Stimulated activated CD8-positive, alpha-beta memory T cell treated with anti-CD3 and anti-CD28 coated beads, Interleukin-15, amount 100 ng/mL, for 1 hour (primary cell): ENCODE measurements around the gene DENND2A.
"Not testable (repeated sequence)": the region's sequence is repeated elsewhere in the genome, so short reads cannot be mapped to it uniquely, and the experiment has no call there.

Source experiments
- DNase-seq: peaks from one replicate; pipeline ENCODE4 v3.0.0-alpha.2; 2020; ENCODE audit warnings: low read depth

Gene DENND2A

DNA sequence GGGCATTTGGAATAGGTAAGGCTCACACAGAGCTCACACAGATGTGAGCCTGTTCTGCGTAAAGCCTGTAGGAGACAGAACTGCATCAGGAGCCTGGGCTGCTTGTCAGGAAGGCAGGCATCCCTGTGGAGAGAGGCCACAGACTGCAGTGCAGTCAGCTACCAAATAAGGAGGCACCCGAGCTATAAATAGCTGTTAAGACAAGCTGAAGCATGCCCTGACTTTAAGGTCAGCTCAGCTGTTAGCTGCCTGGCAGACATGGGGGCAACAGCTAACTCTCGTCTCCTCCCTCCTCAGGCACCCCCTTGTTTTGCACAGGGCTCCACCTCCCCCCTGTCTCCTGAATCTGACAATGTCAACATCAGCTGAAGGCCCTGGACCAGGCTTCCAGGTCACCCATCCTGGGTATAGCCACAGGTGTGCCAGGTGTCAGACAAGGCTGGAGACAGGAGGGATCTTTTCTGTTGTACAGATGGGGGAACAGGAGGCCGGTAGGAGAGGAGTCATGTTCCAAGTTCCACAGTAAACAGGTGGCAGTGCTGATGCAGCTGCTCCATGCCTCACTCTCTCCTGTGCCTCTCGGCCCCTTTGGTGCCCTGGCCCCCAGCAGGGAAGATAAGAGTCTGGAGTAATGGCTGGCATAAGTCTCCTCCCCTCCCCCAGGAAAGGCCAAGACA, 133.7 kb downstream of the DENND2A start:
- no peak for DNase-seq

- DNase-seq: no peak
These were observed 138.6 kb downstream of the DENND2A start for GRCh38 chr7:140501966-140502365.

DNA sequence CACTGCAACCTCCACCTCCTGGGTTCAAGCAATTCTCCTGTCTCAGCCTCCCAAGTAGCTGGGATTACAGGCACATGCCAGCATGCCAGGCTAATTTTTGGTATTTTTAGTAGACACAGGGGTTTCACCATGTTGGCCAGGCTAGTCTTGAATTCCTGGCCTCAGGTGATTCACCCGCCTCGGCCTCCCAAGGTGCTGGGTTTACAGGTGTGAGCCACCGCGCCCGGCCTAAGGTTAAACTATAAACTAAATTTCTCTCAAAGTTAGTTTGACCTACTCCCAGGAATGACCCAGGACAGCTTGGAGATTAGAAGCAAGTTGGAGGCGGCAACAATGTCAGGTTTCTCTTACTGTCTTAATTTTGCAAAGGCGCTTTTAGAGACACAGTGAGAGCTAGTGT, 142.8 kb downstream of the DENND2A start:
- not testable (repeated sequence) for DNase-seq

DNA sequence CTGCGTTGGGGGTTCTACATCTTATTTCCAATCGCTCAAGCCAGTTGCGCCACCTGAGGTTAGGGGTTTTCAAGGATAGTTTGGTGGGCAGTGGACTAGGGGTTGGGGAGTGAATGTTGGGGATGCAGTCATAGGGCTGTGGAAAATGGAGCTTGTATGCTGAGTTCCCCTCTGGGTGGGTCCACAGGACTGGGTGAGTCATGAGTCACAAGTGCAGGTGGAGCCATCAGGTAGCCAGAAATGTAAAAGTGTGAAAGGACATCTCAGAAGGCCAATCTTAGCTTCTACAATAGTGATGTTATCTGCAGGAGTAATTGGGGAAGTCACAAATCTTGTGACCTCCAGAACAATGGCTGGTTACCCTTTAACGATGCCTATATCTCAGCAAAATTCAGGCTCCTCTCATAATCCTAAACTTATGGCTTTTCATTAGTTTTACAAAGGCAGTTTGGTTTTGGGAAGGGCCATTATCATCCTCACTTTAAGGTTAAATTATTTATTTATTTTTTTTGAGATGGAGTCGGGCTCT, 143.3 kb downstream of the DENND2A start:
- no peak for DNase-seq

GRCh38 chr7:140495514-140496097, 145.0 kb downstream of the DENND2A start:
- no peak for DNase-seq

DNA sequence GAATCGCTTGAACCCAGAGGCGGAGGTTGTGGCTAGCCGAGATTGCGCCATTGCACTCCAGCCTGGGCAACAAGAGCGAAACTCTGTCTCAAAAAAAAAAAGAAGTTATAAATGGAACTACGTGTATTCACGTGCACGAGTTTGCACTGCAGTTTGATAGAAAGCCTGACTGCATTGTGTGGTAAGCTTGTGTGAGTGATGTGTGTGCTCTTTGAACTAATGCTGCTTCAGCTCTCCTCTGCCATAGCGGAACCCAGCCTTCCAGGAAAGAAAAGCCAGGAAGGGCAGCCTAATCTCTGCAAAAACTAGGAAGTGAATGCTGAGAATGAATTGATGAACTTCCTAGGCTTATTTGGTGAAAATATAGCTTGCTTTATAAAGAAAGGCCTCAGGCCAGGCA, 145.7 kb downstream of the DENND2A start:
- DNase-seq: no peak

DNA sequence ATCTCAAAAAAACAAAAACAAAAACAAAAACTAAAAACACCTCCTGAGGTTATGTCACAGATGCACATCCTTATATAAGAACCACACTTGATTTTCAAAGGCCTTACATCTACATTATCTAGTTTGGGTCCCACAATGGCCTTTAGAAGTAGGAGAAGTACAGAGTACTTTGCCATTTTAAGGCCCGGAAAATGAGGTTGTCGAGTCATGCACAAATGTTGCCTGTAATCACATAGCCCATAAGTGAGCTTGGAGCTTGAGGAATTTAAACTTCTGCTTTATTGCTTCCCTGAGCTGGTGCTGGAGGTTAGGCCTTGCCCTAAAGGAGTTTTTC, 151.6 kb downstream of the DENND2A start:
- no peak for DNase-seq

GRCh38 chr7:140485500-140486265, 154.9 kb downstream of the DENND2A start:
- DNase-seq: no peak

DNA sequence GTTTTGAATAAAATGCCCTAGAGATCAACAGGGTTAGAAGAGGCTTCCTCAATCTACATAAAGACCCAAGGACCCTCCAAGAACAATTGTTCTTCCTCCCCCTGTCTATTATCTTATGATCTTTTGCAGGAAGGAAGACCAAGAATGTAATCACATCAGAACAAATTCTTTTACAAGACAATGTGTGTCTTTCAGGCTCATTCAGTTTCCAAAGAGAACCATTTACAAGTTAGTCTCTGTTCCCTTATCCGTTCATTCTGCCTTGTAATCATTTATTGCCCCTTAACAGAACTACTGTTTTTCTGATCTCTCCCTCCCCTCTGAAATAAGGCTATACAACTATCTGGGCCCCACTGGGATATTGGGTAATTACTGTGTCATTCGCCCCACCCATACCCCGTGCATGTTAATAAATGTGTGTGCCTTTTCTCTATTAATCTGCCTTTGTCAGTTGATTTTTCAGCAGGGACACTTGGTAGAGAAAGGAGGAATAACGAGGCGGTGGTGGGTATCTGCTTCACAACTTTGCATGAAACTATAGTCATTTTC, 155.6 kb downstream of the DENND2A start:
- no peak for DNase-seq

GRCh38 chr7:140484479-140484878, 156.1 kb downstream of the DENND2A start:
- DNase-seq: no peak

DNA sequence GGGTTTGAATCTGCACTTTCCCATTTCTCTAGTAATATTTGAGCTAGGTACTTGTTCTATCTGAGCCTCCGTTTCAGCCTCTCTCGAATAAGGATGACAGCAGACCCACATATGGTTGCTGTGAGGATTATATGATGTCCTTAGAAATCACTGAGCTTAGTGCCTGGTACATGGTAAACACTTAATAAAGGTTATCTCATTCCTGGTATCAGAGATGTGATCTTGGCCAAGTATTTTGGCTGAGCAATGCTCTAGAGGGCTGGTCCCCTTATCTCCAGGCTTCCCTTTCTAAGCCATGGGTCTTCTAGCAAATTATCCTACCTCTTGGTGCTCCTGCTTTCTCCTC, 160.9 kb downstream of the DENND2A start:
- DNase-seq: no peak

GRCh38 chr7:140479062-140479738, 161.4 kb downstream of the DENND2A start, which contains the start of gene MKRN1:
TSS of gene MKRN1 (minus strand) at chr7:140479505. CDS start at chr7:140479344, 161 bp downstream.
- peak; percentile 85 for DNase-seq

DNA sequence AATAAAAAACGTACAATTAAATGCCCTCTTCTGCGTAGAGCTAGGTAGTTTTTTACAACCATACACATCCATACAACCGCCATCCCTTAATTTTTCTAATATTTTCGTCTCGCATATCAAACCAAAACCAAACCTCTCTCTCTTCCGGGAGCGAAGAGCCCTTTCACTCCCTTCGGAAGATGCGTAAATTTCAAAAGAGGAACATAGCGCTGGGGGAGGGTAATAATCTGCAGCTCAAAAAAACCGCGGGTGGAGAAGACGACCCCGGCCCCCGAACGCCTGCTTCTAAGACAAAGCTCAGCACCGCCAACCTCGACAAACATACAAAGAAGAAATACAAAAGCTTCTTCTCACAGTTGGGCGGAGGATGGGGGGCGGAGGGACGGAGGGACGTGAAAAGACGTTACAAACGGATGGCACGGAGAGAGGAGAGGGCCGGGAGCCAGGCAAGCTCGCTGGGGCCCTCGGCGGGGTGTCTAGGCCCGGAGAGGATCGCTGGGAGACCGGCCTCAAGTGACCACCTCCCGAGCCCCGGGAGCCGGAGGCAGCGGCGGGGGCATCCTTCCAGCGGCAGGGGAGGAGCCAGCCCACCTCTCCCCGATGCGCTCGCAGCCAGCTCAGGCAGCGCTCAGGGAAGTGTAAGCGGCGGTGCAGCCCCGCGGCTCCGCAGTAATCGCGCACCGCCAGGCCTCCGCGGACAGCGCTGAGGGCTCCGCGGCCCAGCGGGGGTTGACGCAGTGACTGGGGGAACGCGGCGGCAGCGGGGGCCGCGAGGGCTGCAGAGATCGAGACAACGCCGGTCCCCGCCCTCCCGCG, 162.2 kb downstream of the DENND2A start:
- DNase-seq: no peak

- DNase-seq: no peak
These were observed 163.8 kb downstream of the DENND2A start for GRCh38 chr7:140476698-140477261.

DNA sequence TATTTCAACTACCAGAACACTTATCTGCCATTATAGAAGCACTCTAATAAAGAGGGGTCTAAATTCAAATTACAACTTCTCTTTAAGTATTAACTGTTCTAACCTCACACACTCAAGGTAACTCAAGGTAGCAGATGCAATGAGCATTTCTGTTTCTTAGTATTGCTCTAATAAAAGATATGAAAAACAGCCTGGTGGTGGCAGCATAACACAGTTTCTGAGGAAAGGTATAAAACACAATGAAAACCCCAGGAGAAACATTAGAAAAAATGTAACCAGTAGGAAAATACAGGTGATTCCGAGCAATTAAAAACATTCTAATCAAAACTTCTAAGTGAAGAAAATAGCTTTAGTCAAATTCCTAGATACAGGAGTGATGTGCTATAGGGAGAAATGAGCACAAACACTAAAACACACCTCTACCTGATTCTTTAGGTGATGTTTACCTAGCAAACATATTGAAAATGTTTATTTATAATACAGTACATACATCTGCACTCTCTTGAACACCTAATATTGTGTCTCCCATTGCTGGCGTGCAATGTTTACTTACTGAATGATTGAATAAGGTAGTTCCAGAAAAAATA, 164.8 kb downstream of the DENND2A start:
- peak; percentile 40 for DNase-seq
